GM19324 (cell line): ENCODE results near the gene OGDH.
"Not testable (repeated sequence)": the region's sequence is repeated elsewhere in the genome, so short reads cannot be mapped to it uniquely, and the experiment has no call there.

Source experiments
- ATAC-seq: cut with Tn5 transposase; IDR thresholded peaks from one replicate; pipeline ENCODE4 v1.9.1; 2021; ENCODE audit warnings: mild to moderate bottlenecking, moderate library complexity; ENCODE audit not compliant: unreplicated experiment, low FRiP score

OGDH gene

GRCh38 chr7:44606341-44607140, at the start of gene OGDH:
Gene OGDH (plus strand): TSS chr7:44606627. CDS start chr7:44624344, 17,717 bp downstream.
- peak; percentile 97 for ATAC-seq

- ATAC-seq: no peak
Observed at GRCh38 chr7:44557485-44557884, 48.9 kb upstream of the OGDH start.

GRCh38 chr7:44559485-44559884, 46.9 kb upstream of the OGDH start:
- ATAC-seq: no peak

GRCh38 chr7:44561481-44561880, 44.9 kb upstream of the OGDH start:
- no peak for ATAC-seq

DNA sequence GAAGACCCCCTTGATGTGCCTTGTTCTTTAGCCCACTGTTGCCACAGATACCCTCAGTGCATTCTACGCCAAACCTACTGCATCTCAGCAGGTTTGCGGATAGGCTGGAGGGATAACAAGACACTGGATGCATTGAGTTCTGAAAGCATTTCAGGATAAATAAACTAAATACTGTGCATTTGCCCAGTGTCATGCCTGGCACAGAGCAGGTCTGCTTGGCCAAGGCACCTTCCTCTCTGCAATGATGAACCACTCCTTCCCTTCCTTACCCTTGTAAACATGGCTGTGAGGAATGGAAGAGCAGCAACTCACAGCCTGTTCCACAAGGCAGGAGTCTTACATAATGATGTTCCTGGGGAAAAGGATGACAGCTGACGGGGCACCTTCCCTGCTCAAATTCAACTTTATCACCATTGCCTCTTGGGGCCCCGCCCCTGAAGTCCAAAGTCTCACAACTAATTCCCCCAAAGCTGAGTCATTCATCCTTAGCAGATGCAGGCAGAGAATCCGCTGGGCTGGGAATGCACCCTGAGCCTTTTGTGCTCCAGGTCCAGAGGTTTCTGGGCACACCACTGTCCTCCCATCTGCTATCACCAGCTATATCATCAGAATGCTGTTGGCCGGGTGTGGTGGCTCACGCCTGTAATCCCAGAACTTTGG, 44.3 kb upstream of the OGDH start:
- no peak for ATAC-seq

DNA sequence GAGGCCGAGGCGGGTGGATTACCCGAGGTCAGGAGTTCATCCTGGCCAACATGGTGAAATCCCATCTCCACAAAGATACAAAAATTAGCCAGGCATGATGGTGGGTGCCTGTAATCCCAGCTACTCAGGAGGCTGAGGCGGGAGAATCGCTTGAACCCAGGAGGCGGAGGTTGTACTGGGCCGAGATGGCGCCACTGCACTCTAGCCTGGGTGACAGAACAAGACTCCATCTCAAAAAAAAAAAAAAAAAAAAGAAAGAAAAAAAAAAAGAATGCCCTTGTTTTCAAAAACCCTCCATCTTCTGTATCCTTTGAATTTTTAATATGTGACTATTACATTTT, 43.8 kb upstream of the OGDH start:
- not testable (repeated sequence) for ATAC-seq

DNA sequence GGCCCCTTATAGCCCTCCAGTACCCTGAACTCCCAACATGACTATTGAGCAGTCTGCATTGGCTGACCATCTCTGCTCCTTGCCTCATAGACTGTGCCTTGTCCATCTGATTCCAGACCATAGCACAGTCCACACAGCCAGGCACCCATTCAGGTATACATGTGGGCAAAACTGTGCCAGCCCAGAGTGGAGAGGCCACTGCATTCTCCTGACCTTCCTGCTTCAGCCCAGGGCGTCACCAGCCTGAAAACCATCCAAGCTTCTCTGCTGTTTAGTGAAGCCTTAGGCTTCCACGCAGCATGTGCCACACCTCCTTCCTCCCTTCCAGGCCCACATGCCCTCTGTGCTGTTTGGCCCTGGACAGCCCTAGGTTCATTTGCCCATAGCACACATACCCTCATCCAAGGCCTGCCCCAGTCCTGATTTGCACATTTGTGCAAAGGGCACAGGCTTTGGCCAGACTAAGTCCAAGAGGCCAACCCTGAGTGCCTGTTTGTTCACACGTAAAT, 43.2 kb upstream of the OGDH start:
- ATAC-seq: no peak

DNA sequence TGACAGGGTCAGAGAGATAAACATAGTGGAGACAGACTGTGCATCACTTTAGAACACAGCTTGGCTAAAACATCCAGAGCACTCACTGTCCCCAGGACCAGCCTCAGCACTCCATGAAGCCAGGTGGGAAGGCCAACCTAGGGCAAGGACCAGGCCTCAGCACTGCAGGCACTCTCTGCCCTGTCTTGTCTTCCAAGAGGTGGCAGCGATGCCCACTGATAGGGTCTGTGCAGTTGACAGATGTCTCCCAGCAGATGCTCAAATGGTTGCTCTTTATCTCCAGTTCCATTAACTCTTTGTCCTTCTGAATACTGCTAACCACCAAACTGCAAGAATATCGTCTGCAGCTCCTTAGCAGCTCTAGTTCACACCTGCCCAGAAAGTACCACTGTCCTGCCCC, 41.8 kb upstream of the OGDH start:
- ATAC-seq: no peak

GRCh38 chr7:44565097-44565794, 41.2 kb upstream of the OGDH start:
- no peak for ATAC-seq

DNA sequence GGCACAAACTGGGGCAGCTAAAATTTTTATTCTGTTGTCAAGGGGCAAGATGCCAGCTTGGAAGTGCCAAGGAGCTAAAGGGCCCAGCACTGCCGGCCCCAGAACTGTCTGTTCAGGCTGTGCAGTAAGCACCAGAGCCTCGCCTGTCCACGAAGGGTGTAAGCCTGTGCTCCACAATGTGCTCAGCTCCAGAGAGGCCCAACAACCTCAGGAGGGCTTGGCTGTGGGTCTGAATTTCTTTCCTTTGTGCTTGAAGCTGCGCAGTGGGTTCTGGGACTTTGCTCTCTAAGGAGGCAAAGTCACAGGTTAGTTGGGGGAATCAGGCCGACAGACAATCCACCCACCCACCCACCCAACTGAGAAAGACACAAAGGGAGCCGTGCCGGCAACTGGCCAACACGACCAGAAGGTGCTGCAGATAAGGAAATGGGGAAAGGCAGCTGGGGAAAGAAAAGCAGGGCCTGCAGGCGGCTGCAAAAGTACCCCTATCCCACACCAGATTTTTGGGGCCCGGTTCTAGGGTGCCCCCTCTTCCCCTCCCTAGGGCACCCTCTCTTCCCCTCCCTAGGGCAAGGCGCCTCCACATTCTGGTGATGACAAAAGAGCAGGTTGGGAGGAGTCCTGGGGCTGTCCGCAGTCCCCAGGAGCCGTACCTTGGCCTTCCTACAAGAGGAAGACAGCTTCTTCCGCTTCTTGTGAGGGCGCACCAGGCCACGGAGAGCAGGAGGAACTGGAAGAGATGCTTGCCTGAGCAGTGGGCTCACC, 40.5 kb upstream of the OGDH start:
- no peak for ATAC-seq

GRCh38 chr7:44566680-44567079, 39.7 kb upstream of the OGDH start:
- no peak for ATAC-seq

DNA sequence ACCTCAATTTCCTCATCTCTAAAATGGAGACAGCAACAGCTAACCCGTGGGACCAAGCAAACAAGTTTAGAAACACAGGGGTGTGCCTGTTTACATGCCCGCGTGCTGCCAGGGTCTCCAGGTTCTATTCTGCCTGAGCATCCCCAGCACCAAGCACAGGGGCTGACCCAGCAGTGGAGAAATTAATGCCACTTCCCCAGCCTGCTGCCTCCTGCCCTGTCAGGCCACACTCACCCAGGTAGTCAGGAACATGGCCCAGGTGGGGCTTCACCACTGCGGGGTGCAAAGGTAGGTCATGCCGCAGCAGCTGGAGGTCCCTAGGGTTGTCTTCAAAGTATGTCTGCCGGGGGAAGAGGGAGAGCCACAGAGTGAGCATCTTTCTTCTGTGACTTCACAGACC, 38.5 kb upstream of the OGDH start:
- ATAC-seq: no peak

DNA sequence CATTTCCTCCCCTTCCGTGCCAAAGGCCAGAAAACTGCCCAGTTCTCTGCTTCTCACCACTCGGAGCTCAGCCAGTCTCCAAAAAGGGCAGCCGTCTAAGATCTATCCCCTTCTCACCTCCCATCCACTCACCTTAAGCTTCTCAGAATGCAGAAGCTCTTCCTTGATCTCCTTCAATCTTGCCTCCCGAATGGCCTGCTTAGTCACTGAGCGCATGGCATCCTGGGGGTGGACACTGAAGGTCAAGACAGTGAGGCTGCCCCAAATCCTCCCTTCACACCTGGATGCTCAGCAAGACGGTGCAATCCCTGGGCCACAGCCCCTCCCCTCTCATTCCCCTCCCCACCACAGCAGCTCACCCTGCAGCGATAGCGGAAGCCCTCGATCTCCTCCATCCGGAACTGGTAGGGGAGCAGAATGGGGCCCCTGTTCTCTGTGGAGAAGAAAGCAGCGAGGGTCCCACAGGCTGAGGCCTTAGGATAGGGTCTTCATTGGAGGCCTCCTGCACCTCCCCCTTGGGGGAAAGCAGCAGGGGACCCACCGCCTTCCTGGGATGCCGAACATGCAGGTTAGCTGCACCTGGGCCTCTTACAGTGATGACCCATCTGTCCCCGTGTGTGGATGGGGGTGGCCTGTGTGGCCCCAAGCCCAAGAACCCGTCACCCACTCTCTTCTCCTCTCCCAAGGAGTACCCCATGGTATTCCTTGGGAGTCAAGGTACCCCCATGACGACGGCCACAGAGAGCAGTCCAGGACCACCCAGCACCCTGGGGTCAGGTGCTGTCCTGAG, 37.5 kb upstream of the OGDH start:
- ATAC-seq: no peak

DNA sequence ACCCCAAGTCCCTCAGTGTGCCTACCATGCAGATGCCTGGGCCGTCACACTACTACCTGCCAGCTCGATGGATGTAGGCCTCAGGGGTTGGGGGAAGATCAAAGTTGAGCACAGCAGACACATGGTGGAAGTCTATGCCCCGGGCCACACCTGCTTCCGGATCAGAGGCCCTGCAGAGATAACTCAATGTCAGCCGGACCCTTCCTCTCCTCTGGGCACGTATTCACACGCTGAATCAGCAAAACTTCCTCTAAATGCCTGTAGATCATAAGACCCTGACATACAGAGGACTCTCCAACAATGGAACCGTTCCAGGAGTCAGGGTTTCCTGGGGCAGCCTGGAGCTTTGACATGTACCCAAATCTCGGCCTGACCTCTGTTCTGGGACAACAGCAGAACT, 36.5 kb upstream of the OGDH start:
- no peak for ATAC-seq

DNA sequence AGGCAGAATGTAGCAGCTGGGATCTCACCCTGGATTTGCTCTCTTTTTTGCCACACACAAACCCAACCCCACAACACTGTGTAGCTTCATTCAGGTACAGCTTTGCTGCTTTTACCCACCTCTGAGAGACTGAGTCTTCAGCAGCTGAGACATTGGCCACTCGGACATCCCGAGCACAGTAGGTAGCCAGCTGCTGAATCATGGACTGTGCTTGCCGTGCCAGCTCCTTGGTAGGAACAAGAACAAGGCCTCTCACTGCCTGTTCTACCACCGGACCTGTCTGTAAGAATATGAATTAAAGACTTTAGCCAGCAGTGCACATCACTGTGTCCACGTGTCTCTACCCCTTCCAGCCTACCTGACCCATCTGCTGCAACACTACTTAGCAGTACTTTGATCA, 33.7 kb upstream of the OGDH start:
- ATAC-seq: no peak

- ATAC-seq: peak; percentile 96
Observed at GRCh38 chr7:44573464-44574286, 32.8 kb upstream of the OGDH start, which contains the start of gene DDX56. Gene DDX56 (minus strand): TSS chr7:44573908. CDS start chr7:44573895, 13 bp downstream.

- ATAC-seq: no peak
Observed at GRCh38 chr7:44574287-44574872, 32.0 kb upstream of the OGDH start.

DNA sequence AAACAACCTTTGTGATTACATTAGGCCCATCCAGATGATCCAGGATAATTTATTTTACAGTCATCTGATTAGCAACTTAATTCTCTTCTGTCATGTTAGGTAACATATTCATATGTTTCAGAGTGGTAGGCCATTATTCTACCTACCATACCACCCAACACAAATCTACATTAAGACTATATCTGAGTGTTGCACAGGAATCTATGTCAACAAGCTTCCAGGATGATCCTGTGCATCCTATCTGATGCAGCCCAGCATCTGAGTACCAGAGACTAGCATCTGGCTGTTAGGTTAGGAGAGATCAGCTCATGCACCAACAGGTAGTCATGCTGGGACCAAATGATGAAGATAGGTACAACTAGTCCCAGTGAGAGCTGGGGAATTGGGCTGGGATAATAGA, 31.4 kb upstream of the OGDH start:
- ATAC-seq: no peak

- no peak for ATAC-seq
Observed at GRCh38 chr7:44576228-44576627, 30.2 kb upstream of the OGDH start.
